ENCODE measurements around the gene ADGRD1. TPM values are rescaled to one million over a fixed set of nuclear protein-coding genes. Genes with fewer than 3 reads are reported as not detected.
"Not testable (repeated sequence)": the region's sequence is repeated elsewhere in the genome, so short reads cannot be mapped to it uniquely, and the experiment has no call there.

The ADGRD1 gene
- polyA plus RNA-seq, 6 donors from 2014 or later: 0.26 to 6.6 (median 1.9) TPM

DNA sequence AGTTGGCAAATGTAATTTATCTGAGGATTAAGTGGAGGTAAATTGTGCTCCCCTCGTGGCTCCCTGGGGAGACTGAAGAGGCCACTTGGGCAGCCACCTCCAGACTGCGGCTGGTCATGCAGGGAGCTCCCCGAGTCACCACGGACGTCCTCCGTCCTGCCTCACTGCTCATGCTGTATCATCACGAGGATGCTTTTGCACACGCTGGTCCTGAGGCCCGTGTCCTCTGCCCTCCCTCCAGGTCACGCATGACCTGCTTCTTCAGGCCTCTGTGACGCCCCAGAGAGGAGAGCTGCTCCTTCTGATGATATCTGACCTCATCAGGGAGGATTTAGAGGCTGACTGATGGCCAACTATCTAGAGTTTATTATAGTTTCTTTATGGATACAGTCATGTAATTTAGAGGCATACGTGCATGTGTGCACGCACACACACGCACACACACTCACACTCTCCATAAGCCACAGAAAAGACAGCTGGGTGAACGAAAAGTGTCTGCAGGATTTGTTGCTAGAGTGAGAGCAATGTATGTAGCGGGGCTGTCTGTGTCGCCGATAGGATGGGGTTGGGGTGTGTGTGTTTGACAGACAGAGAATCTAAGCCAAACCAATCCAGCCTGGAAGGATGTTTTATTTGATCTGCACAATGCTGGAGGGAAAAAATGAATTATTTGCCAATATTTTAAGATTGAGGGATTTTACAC, 160.0 kb downstream of the ADGRD1 start:
- Mint-ChIP-seq H3K36me3 (peaks cover 0 to 5% of the 10 kb centered on the region in 2 donors), H3K4me3 (peak overlapping the region in 1 of 8 donors; percentile 67), H3K9me3 (peaks cover 0 to 3% (median 0%) of the 10 kb centered on the region in 7 donors), H3K27ac (peak overlapping the region in 1 of 6 donors; percentile 57), H3K4me1 (no peaks in the 10 kb centered on the region), H3K27me3 (peaks cover 0 to 14% (median 9%) of the 10 kb centered on the region in 3 donors)
- no peak for ATAC-seq (ENCODE audit: low read depth in 2 of 2)
- DNase-seq: no peak

DNA sequence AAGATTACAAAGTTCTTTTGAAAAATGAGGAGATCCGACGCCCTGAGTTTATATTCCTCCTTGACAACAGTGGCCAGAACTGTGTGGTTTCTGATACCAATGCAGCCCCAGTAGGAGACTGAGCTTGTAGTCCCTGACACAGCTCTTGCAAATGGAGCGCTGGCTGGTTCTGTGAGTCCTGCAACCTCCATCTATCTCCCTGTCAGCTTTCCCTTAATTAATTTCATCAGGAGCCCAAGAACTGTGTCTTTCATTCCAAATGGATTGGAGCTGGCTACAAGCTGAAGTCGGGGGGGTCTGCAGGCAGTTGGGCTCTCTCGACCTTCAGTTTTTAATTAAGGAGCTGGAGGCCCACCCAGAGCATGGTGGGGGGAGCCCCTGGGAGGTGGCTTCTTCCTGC, 160.6 kb downstream of the ADGRD1 start:
- Mint-ChIP-seq H3K27me3 (peaks cover 0 to 14% (median 9%) of the 10 kb centered on the region in 3 donors), H3K4me3 (no peak overlapping the region), H3K4me1 (no peaks in the 10 kb centered on the region), H3K27ac (peak overlapping the region in 1 of 6 donors; percentile 57), H3K36me3 (peaks cover 0 to 6% of the 10 kb centered on the region in 2 donors), H3K9me3 (no peaks in the 10 kb centered on the region)
- ATAC-seq (ENCODE audit: low read depth in 2 of 2) (no peak), DNase-seq (no peak)

DNA sequence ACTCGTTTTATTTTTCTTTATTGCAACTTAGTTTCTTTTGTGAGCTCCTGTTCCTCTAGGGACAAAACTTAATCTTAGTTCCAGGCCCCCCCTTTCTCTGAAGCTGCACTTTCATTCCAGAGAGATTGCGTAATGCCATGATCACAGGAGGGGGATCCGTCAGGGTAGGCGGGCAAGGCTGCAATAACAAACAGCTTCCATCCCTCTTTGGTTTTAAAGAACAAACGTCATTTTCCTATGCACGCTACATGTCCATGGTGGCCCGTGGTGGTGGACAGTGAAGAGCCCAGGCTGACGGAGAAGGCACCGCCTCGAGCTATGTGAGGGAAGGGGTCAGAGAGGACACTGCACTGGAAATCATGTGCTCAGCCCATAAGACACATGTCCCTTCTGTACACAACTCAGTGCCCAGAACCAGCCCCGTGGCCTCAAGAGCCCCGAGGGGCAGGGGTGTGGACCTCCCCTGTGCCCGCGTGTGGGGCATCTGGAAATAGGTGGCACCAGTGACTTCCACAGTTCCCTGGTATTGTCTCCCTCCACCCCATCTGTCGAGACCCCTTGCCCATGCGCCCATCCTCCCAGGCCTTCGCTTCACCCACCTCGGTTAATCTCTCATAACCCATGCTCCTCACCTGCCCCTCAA, 161.4 kb downstream of the ADGRD1 start:
- H3K27me3 Mint-ChIP-seq: peaks cover 0 to 14% (median 9%) of the 10 kb centered on the region in 3 donors
- H3K4me3 Mint-ChIP-seq: no peak overlapping the region
- no peaks in the 10 kb centered on the region for H3K9me3 Mint-ChIP-seq
- no peak overlapping the region for H3K27ac Mint-ChIP-seq
- no peaks in the 10 kb centered on the region for H3K4me1 Mint-ChIP-seq
- no peak for ATAC-seq (ENCODE audit: low read depth in 2 of 2)
- no peak for DNase-seq
- H3K36me3 Mint-ChIP-seq: peaks cover 0 to 6% of the 10 kb centered on the region in 2 donors

DNA sequence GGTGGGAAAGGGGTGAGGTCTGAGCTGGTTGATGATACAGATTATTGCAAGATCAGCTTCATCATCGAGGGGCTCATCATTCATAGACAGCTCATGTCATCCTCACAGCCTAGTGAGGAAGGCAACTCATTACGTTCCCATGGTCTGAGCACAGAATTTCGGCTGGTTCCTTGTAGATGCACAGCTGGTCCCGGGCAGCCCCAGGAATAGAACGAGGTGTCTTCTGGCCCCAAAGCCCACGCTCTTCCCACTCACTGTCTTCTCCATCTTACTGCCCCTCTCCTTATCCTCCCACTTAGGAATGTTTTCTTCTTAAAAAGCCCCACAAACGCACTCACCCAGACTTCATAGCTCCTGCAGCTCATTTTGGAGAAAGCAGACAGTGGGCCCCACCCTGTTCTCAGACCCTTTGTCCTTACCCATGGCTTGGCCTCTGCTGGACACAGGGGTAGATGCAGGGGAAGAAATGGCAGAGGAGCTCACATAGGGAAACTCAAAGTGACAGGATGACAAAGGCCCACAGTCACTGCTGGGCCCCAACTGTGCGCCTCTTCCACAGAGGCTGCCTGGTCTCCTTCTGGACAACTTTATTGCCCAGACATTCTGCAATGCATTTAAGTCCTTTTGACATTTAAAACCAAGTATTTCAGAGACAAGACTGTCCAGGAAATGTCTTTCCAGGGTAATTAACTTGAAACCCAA, 162.2 kb downstream of the ADGRD1 start:
- Mint-ChIP-seq H3K27ac (no peak overlapping the region), H3K9me3 (no peaks in the 10 kb centered on the region), H3K36me3 (peaks cover 0 to 6% of the 10 kb centered on the region in 2 donors), H3K27me3 (peaks cover 0 to 14% (median 9%) of the 10 kb centered on the region in 3 donors), H3K4me1 (no peaks in the 10 kb centered on the region), H3K4me3 (no peak overlapping the region)
- ATAC-seq (ENCODE audit: low read depth in 2 of 2) (no peak), DNase-seq (no peak)

DNA sequence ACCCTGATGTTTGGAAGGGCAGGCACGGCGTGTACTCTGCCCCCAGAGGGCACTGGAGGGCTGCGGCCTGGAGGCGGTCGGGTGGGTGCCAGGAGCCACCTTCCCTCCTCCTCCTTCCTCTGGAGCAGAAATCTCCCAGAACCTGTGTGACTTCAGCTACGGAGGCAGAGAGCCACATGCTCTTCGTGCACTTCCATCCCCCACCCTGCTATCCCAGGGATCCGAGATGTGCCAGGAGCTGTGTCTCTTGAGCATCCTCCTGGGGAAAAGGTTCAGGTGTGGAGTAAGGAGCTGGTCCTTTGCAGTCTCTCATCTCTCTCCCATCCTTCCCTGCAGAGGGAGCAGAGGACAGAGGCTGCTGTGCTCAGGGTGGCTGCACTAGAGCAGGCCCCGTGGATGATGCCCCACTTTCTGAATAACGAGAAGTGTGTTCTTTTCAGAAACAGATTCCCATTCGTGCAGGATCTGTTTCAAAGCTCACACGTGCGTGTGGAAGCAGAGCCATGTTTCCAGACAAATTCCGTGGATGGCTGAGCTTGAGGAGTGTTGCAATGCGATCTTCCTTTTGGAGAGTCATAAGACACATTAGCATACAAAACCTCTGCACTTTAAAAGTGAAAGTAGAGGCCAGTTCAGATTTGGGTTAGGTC, 162.9 kb downstream of the ADGRD1 start:
- no peaks in the 10 kb centered on the region for H3K9me3 Mint-ChIP-seq

DNA sequence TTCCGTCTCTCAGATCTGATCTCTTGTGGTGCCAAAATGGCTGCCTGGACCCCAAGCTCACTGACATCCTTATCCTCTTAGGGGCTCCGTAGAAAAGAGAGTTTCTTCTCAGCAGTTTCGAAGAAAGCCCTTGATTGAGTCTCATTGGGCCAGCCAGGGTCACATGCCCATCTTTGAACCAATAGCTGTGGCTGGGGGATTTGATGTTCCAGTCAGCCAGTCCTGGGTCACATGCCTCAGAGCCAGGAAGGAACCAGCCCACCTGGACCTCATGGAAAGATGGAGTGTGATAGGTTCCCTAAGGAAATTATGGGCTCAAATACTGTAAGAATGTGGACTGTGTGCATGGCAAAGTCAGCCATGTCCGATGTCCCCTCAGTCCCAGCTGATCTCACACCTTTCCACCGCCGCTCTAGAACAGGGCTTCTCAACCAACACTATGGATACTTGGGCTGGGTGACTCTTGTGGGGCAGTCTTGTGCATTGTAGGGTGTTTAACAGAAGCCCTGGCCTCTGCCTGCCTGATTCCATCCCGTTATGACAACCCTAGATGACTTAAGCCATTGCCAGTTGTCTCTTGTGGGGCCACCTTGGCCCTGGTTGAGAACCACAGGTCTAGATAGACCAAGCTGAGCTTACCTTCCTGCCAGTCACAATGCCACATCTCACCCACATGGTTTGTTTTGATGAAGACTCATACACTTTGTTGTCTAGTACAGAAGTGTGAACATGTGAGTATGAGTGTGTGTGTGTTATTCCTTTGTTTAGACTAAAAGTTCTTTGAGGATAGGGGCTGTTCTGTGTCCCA, 163.9 kb downstream of the ADGRD1 start:
- peaks cover 0 to 6% of the 10 kb centered on the region in 2 donors for H3K36me3 Mint-ChIP-seq
- no peaks in the 10 kb centered on the region for H3K4me1 Mint-ChIP-seq
- H3K27me3 Mint-ChIP-seq: peaks cover 0 to 14% (median 9%) of the 10 kb centered on the region in 3 donors
- no peak for ATAC-seq (ENCODE audit: low read depth in 2 of 2)
- no peak overlapping the region for H3K27ac Mint-ChIP-seq
- H3K9me3 Mint-ChIP-seq: no peaks in the 10 kb centered on the region
- no peak for DNase-seq
- H3K4me3 Mint-ChIP-seq: no peak overlapping the region

More for the DNA sequence above, 162.9 kb downstream of the ADGRD1 start:
- H3K27me3 Mint-ChIP-seq: peaks cover 0 to 14% (median 9%) of the 10 kb centered on the region in 3 donors
- no peak for DNase-seq
- H3K4me3 Mint-ChIP-seq: no peak overlapping the region
- H3K36me3 Mint-ChIP-seq: peaks cover 0 to 6% of the 10 kb centered on the region in 2 donors
- ATAC-seq (ENCODE audit: low read depth in 2 of 2): no peak
- no peaks in the 10 kb centered on the region for H3K4me1 Mint-ChIP-seq
- H3K27ac Mint-ChIP-seq: no peak overlapping the region

DNA sequence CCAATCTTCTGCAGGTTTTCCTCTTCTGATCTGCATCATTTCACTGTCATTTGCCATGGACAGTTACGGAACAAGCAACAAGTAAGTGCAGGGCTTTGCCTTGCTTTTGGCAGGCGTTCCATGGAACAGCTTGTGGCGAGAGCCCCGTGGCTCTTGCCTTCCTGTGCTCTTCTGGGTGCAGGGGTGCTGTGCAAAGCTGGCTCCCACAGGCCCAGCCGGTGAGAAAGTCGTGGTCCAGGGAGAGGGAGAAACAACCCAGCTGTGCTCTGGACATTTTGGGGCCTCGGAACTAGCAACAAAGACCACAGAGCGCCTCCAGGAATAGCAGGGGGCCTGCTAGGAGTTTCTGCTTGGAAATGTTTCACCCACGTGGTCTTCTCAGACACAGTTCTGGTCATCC, 164.7 kb downstream of the ADGRD1 start:
- H3K4me3 Mint-ChIP-seq: no peak overlapping the region
- no peak for DNase-seq
- H3K27ac Mint-ChIP-seq: no peak overlapping the region
- peaks cover 0 to 6% of the 10 kb centered on the region in 2 donors for H3K36me3 Mint-ChIP-seq
- H3K27me3 Mint-ChIP-seq: peaks cover 0 to 14% (median 9%) of the 10 kb centered on the region in 3 donors
- no peaks in the 10 kb centered on the region for H3K4me1 Mint-ChIP-seq
- ATAC-seq (ENCODE audit: low read depth in 2 of 2): no peak
- no peaks in the 10 kb centered on the region for H3K9me3 Mint-ChIP-seq

DNA sequence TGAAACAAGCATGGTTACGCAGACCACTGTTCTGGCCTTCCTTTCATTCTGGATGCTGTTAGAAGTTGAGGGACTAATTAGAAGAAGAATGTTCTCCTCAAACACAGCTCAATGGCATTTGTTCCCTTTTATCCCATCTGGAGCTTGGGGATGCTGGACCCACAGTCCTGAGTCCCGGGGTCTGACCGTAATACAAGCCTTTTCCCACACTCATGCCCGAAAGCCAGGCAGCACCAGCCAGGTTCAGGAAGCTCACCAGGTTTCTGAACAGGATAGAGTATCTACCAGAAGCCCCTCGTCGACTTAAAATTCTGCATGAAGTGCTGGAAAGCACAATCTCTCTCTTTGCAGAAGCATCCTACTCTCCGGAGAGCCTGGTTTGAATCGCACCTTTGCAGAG, 165.6 kb downstream of the ADGRD1 start:
- not testable (repeated sequence) for H3K36me3 Mint-ChIP-seq, H3K4me1 Mint-ChIP-seq

DNA sequence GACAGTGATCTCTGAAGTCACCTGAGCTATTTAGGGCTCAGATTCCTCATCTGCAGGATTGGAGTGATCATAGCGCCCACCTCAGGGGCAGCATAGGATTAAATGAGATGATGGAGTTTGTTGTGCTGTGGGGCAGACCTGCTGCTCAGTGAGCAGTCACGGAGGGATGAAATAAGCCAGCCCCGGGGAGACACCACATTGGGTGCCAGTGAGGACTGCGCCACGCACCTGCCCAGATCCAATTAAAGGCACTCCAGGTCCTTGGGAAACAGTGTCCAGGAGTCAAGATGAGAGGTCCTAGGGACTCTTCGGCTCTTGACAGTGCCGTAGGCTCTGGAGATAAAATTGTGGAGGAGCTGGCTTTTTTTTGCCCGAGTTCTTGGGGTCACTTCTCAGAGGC, 166.2 kb downstream of the ADGRD1 start:
- Mint-ChIP-seq H3K4me1 (no peaks in the 10 kb centered on the region), H3K27ac (no peak overlapping the region), H3K27me3 (peaks cover 0 to 11% (median 8%) of the 10 kb centered on the region in 3 donors), H3K36me3 (peaks cover 0 to 6% of the 10 kb centered on the region in 2 donors), H3K9me3 (no peaks in the 10 kb centered on the region), H3K4me3 (no peak overlapping the region)
- ATAC-seq (ENCODE audit: low read depth in 2 of 2) (no peak), DNase-seq (no peak)

More for the DNA sequence above, 165.6 kb downstream of the ADGRD1 start:
- DNase-seq; H3K9me3 Mint-ChIP-seq; H3K4me3 Mint-ChIP-seq; ATAC-seq (ENCODE audit: low read depth in 2 of 2): not testable (repeated sequence)
- H3K27ac Mint-ChIP-seq: peak overlapping the region in 2 of 6 donors; percentile 49 to 53
- H3K27me3 Mint-ChIP-seq: peaks cover 0 to 14% (median 9%) of the 10 kb centered on the region in 3 donors

DNA sequence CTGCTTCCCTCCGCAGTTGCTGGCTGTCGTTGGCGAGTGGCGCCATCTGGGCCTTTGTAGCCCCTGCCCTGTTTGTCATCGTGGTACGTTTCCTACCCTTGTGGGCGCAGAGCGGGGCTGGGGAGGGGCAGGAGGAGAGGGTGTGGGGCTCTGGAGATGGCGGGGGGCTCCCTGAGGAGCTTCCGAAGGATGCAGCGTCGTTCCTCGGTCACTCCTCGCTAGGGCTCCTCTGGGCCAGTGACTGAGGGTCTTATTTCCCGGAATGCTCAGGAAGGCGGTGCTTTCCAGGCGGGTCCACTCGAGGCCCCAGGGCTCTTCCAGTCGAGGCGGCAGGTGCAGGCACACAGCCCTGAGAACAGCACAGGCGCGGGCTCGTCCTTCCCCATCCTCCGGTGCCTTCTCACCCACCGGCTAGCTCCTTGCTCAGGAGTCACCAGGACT, 167.1 kb downstream of the ADGRD1 start:
- ATAC-seq (ENCODE audit: low read depth in 2 of 2): no peak
- Mint-ChIP-seq H3K4me1 (no peaks in the 10 kb centered on the region), H3K9me3 (no peaks in the 10 kb centered on the region)

DNA sequence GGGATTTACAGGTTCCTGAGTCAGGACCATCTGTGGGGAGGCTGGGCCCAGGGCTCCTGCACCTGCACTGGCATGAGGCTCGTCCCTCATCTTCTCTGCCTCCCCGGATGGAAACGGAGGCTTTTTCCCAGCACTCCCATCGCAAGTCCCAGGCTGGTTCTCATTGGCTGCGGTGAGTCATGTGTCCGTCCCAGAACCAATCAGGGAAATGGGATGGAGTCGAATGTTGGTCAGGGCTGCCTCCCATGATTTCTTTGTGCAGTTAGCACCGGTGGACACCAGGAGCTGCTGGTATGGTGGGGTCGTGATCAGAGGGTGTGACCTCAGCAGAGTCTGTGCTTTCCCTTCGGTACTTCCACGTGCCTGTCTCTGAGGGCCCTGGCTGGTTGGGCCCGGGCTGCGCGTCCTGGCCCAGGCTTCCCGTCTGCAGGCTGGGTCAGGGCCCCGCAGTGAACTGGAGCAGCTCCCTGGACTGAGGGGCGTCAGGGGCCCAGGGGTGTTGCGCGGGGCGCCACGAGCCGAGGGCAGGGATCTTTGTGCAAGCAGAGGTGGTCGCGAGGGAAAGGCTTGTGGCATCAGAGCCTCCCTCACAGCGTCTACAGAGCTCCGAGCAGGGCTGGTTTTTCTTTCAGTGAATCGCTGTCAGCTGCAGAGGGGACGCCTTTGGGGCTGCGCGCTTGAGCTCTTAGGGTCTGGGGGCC, 168.1 kb downstream of the ADGRD1 start:
- DNase-seq: no peak
- Mint-ChIP-seq H3K27me3 (no peaks in the 10 kb centered on the region), H3K4me1 (no peaks in the 10 kb centered on the region), H3K9me3 (no peaks in the 10 kb centered on the region), H3K27ac (no peak overlapping the region), H3K4me3 (no peak overlapping the region), H3K36me3 (peaks cover 0 to 6% of the 10 kb centered on the region in 2 donors)
- no peak for ATAC-seq (ENCODE audit: low read depth in 2 of 2)

More for the DNA sequence above, 167.1 kb downstream of the ADGRD1 start:
- Mint-ChIP-seq H3K4me3 (no peak overlapping the region), H3K36me3 (peaks cover 0 to 6% of the 10 kb centered on the region in 2 donors), H3K27ac (no peak overlapping the region), H3K27me3 (peaks cover 0 to 2% (median 0%) of the 10 kb centered on the region in 3 donors)
- DNase-seq: no peak

DNA sequence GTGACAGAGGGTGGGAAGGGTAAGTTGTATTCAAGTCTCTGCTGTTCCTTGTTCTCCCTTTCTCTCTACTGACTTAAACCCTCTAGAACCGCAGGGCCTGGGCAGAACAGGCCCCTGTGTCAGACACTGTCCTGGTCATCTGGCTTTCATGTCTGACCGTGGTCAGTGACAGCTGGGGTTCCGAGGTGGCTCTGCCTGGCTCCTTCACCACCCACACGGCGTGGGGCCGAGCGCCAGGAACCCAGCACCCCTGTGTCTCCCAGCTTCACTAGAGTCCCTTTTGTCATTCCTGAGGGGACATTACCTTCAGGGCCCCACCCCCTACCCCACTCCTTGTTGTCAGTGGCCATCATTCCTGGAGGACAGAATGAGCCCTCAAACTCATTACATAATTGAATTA, 168.9 kb downstream of the ADGRD1 start:
- Mint-ChIP-seq H3K4me1 (peaks cover 0 to 2% (median 0%) of the 10 kb centered on the region in 3 donors), H3K27ac (no peak overlapping the region), H3K9me3 (no peaks in the 10 kb centered on the region), H3K36me3 (peaks cover 0 to 6% of the 10 kb centered on the region in 2 donors), H3K27me3 (no peaks in the 10 kb centered on the region), H3K4me3 (no peak overlapping the region)
- DNase-seq: no peak
- no peak for ATAC-seq (ENCODE audit: low read depth in 2 of 2)

Data from naive B cell (primary cell).